ENCODE data around the gene CLPTM1L.
"Not testable (repeated sequence)": the region's sequence is repeated elsewhere in the genome, so short reads cannot be mapped to it uniquely, and the experiment has no call there.

The CLPTM1L gene

DNA sequence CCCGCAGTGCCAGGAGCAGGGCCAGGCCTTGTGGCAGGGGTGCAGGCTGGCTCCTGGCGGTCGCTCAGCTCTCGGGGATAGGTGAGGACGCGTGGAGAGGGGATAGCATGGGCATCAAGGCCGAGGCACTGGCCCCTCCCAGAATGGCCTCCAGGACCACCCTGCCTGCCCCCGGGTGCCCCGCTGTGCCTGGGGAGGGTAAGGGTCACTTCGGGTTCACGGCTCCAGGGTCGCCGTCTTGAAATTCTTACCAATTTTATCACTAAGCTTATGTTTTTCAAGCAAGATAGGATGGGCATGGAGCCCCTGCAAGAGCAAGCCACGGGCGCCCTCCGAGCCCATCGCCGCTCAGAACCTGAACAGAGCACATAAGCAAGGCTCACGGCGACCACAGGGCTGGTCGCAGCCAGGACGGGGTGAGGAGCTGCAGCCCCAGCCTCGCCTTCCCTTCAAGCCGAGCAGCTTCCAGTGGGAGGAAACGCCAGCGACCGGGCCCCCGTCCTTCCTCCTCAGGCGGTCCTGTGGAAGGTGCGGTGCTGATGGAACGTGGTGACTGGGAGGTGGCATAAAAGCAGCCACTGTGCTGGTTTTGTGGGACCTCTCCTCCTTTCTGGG is 14.2 kb upstream of the CLPTM1L start:
- no peak for DNase-seq

DNA sequence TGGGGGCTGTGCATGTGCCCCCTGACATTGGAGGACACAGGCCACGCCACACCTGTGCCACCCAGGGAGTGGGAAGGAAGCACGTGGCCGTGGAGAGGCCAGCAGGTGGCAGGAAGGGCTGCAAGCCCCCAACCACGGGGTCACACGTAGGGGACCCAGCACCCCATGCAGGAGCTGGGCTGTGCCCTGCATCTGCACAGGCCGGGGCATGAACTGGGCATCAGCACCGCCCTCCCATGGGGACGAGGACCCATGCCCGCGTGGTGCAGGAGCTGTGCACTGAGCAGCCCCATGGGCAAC is 13.8 kb upstream of the CLPTM1L start:
- DNase-seq = no peak

GRCh38 chr5:1357946-1358725 is 13.2 kb upstream of the CLPTM1L start:
- DNase-seq = no peak

DNA sequence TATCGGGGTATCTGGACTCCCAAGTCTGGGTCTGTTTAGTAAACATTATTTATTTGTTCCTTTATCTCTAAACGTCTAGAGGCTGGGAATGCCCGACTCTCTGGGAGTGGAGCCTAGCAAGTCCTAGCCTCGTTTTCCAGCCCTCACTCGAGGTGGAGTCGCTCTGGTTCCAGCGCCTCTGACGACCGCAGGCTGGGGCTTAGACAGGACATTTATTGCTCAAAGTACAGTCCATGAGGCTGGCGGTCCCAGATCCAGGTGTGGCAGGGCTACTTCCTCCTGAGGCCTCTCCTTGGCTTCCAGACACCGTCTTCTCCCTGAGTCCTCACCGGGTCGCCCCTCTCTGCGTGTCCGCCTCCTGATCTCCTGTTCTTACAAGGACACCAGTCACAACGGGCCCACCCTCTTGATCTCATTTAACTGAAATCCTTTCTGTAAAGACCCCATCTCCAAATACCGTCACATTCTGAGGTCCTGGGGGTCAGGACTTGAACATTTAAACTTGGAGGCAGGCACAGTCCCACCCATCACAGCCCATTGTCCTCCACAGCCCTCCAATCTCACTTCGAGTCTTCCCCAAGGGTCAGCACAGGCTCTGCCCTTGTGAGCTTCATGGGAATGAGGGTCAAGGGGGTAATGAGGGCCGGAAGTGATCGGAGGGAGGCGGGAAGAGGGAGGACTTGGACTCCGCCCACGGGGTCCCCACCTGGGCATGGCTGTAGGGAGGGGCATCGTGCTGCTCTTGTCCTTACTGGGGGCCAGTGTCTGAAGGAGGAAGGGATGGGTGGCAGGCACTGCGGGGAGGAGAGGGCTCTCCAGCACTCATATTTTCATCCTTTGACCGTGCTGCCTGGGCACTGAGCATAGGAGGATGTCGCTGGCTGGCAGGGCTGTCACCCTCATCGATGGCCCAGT is 12.2 kb upstream of the CLPTM1L start:
- no peak for DNase-seq

GRCh38 chr5:1354576-1354975 is 9.7 kb upstream of the CLPTM1L start:
- no peak for DNase-seq

DNA sequence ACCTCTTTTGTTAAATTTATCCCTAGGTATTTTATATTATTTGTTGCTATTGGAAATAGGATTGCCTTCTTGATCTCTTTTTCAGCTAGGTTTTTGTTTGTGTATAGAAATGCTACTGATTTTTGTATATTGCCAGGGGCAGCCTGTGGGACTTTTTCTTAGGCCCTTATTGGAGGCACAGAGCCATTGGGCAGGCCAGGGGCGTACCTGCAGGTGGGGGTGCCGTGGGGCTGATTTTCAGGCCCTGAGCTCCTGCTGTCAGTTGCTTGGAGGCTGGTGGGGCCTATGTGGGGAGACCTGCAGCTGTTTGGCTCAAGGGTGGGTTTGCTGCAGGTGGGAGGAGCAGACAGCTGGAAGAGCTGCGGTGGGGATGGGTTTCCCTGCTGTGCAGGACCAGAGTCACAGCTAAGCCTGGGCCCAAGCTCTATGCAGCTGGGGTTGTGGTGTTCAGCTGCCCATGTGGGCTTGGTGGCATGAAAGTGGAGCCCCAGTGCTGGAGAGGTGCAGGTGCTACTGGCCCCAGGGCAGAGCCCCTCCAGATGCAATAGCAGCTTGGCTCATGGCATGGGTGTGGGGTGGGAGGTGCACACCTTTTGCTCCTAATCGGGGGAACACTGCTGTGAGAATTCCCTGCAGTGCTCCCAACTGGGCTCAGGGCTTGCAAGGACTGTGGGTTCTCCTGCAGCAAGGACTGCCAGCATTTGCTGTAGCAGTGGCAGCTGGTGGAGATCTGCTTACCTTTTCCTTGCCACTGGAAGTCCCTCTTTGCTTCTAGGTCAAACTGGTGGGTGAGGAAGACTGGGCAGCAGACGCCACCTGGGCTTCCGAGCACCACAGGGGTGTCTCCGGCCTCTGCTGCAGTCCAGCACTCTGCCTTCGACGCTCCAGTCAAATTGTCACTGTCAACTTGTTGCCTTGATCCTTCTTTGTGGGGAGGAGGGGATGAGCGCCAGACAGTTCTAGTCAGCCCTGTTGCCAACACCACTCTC is 7.6 kb upstream of the CLPTM1L start:
- DNase-seq = no peak

GRCh38 chr5:1351156-1351555 is 6.3 kb upstream of the CLPTM1L start:
- DNase-seq = no peak

- DNase-seq = no peak
These were observed 4.3 kb upstream of the CLPTM1L start for GRCh38 chr5:1349246-1349645.

DNA sequence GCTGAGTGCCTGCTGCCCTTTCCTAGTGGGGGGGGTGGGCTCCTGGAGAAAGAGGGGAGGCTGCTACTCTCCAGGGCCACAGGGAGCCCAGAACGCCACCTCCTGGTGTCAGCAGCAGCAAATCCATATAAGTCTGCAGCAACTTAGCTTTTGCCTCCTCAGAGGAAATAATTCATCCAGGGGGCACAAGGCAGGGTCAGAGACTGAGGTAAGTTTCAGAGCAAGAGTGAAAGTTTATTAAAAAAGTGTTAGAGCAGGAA is 4.0 kb upstream of the CLPTM1L start:
- DNase-seq = no peak

DNA sequence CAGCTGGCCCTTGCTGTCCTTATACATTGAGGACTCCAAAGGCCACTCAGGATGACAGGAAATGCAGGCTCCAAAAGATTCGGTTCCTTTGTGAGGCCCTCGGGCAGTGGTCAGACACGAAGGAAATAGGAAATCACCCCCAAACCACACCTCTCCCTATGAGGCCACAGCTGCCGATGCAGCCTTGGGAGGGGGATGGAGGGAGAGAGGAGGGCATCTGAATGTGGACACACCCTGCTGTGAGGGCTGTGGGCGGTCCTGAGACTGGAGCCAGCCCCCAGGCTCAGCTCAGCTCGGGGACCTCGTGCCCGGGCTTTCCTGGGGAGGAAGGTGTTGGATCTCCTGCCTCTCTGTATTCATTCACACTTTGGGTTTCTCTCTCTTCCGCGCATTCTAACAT is 2.7 kb upstream of the CLPTM1L start:
- no peak for DNase-seq

GRCh38 chr5:1346627-1347440 is 1.9 kb upstream of the CLPTM1L start:
- no peak for DNase-seq

DNA sequence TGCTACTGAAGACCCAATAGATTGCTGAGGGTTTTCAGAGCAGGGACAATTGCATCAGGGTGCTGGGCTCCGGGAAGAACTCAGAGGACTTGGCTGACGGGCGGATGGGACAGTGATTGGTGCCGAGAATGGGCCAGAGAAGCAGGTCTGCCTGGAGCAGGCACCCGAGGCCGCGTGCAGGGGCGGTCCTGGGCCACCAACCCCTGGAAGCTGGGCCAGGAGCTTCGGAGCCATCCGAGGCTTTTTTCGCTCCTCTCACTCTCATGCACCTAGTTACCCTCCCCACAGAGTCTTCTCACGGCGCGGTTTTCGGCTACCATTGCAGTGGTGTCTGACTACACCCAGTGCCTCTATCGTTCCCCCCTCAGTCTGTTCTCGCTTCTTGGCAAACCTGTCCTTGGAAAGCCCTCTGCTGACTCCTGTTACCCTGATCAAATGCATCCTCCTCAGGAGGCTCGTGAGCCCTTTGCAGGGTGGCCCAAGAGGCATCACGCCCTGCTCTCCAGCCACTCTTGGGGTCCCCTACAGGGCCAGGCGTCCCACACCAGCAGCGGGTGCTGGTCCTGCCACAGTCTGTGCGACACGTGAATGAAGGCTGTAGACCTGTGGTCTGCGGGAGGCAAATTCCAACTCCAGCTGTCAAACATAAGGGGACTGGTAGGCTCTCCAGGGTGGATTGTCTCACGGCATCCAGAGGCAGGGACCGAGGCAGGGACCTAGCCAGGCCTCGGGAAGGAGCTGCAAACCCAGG is 1.2 kb upstream of the CLPTM1L start:
- no peak for DNase-seq

- DNase-seq = no peak
These were observed 683 bp downstream of the CLPTM1L start for GRCh38 chr5:1343931-1344901.

DNA sequence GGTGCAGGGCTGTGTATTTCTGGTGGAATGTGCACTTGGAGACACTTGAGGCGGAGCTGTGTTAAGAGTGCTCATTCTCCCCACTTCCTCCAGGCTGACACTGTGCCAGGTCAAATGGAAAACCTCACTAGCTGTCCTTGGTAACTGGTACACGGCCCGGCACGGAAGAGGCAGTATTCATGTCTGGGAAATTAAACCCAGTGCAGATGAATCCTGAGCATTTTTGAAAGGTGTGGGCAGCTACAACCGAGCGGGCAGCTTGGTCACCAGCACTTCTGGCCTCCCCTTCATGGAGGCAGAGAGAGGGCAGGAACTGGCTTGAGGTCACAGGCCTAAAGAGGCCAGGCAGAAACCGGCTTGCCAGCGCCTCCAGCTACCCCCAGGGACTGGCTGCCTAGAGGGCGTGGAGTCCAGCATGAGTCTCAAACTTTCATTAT is 1.6 kb downstream of the CLPTM1L start:
- DNase-seq = no peak

DNA sequence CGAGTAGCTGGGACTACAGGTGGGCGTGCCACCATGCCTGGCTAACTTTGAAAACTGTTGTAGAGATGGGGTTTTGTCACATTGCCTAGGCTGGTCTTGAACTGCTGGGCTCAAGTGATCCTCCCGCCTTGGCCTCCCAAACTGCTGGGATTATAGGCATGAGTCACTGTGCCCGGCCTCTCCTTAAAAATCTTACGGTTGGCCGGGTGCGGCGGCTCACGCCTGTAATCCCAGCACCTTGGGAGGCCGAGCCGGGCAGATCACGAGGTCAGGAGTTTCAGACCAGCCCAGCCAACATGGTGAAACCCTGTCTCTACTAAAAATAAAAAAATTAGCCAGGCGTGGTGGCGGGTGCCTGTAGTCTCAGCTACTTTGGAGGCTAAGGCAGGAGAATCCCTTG is 2.2 kb downstream of the CLPTM1L start:
- not testable (repeated sequence) for DNase-seq

GRCh38 chr5:1342268-1342667 is 2.6 kb downstream of the CLPTM1L start:
- DNase-seq = no peak

GRCh38 chr5:1341863-1342262 is 3.0 kb downstream of the CLPTM1L start:
- DNase-seq = no peak

GRCh38 chr5:1339818-1340210 is 5.1 kb downstream of the CLPTM1L start:
- not testable (repeated sequence) for DNase-seq

DNA sequence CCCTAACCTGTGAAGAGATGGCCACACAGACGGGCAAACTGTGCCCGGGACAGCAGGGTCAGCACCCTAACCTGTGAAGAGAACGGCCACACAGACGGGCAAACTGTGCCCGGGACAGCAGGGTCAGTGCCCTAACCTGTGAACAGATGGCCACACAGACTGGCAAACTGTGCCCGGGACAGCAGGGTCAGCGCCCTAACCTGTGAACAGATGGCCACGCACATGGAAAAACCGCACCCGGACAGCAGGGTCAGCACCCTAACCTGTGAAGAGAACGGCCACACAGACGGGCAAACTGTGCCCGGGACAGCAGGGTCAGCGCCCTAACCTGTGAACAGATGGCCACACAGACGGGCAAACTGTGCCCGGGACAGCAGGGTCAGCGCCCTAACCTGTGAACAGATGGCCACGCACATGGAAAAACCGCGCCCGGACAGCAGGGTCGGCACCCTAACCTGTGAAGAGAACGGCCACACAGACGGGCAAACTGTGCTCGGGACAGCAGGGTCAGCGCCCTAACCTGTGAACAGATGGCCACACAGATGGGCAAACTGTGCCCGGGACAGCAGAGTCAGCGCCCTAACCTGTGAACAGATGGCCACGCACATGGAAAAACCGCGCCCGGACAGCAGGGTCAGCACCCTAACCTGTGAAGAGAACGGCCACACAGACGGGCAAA is 5.6 kb downstream of the CLPTM1L start:
- DNase-seq = not testable (repeated sequence)
